ENCODE data around the gene GTF3C5. TPM values are rescaled to one million over a fixed set of nuclear protein-coding genes. Genes with fewer than 3 reads are reported as not detected.

Gene GTF3C5, protein sequence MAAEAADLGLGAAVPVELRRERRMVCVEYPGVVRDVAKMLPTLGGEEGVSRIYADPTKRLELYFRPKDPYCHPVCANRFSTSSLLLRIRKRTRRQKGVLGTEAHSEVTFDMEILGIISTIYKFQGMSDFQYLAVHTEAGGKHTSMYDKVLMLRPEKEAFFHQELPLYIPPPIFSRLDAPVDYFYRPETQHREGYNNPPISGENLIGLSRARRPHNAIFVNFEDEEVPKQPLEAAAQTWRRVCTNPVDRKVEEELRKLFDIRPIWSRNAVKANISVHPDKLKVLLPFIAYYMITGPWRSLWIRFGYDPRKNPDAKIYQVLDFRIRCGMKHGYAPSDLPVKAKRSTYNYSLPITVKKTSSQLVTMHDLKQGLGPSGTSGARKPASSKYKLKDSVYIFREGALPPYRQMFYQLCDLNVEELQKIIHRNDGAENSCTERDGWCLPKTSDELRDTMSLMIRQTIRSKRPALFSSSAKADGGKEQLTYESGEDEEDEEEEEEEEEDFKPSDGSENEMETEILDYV
- polyA plus RNA-seq (2014; cell fraction: cytosol; rRNA removed), result 104 and 110 TPM in 2 replicates
- 280 and 394 TPM in 2 replicates for polyA plus RNA-seq (2014; cell fraction: nucleus; rRNA removed)

DNA sequence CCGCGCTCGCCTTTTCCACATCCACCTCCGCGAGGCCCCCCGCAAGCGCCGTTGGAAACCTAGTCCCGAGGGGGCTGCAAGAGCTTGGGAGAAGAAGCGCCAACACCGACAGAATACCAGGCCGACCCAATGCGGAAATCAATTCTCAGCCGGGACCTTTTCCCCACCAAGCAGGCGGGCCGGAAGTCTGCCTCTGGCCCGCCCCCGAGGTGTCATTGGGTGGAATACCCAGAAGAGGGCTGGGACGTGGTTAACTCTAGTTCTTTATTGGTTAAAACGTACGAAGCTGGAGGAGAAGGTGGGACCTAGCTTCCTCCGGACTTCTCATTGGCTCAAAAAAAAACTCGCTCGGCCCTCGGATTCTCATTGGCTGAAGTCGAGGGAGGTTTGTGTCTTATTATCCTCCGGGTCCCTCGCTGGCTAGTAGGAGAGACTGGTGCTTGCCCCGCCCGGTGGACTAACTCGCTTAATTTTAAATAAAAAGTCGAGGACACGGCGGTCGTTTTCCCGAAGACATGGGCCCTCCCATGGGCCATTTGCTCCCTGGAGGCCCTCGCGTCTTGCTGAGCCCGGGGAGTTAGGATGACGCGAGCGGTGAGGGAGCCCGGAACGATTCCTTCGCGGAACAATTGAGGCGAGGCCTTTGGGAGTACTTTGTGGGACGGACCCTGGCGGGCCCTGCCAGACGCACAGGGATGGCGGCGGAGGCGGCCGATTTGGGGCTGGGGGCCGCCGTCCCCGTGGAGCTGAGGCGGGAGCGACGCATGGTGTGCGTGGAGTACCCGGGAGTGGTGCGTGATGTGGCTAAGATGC lies at the start of gene GTF3C5:
GTF3C5 (plus strand) TSS at position 681 of the 813 bp plus-strand sequence; CDS start at position 696, 15 bp downstream.
- peak; percentile 100 for DNase-seq (ENCODE audit: low spot score)

- no peak for DNase-seq (ENCODE audit: low spot score)
These were observed 48.3 kb upstream of the GTF3C5 start for GRCh38 chr9:132982458-132982857.

DNA sequence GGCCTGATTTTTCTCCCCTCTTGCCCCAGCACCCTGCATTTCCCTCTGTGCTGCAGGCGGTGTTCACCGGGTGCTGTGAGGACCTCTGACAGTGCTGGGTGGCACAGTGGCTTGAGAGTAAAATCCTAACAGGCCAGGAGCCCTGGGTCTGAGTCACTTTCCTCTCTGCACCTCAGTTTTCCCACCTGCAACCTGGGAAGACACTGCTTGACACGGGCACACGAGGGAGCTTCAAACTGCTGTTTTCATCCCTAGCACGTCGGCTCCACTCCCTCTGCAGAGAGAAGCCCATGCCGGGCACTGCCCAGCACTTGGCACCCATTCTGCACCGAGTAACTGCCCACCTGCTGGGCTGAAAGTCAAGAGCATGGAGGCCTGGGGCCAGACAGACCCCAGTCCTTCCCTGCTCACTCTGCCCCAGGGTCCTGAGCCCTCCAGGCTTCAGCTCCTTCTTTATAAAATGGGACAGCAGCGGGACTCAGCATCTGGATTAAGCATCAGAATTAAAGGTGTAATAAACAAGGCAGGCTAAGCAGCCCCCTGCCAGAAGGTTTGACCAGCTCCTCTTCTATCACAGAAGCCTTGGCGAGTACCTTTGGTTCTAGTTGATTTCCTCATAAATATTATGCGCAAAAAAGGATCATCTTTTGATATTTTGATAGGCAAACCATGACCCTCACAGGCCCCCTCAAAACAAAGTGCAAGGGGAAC lies 47.2 kb upstream of the GTF3C5 start:
- DNase-seq (ENCODE audit: low spot score), result no peak

DNA sequence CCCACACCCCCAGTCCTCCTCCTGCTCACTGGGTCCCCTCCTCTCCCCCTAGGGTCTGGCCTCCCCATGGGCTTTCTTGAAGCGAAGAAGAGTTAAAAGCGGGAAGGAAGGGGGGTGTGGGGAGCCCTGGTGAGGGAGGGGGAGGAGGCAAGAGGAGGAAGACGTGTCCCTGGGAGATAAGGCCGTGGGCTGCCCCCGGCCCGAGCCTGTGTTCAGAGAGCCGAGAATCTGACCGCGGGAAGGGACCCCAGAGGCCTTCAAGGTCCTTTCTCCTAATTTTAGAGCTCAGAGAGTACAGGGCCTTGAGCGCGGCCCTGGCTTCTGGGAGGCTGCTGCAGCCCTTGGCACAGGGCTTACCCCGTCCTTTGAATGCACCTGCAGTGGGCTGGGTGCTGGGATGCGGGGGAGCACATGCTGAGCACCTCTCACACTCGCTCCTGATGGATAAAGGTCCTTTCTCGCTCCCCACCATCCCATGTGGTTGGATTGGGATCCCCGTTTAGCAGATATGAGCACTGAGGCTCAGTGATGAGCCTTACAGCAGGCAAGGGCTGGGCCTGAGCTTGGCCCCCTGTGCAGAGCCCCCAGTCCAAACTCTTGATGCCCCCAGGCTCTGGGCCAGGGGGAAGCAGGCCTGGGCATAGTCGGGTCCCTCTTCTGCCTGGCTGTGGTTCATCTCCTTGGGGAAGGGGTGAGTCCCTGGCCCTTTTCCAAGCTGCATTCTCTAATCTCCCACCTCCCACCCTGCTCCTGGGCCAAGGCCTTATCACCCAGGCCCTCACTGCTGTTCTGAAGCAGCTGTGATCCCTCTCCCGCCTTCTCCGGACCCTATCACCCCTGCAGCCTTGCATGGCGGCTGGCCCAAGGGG lies 46.4 kb upstream of the GTF3C5 start:
- no peak for DNase-seq (ENCODE audit: low spot score)

- no peak for DNase-seq (ENCODE audit: low spot score)
These were observed 45.8 kb upstream of the GTF3C5 start for GRCh38 chr9:132985071-132985350.

DNA sequence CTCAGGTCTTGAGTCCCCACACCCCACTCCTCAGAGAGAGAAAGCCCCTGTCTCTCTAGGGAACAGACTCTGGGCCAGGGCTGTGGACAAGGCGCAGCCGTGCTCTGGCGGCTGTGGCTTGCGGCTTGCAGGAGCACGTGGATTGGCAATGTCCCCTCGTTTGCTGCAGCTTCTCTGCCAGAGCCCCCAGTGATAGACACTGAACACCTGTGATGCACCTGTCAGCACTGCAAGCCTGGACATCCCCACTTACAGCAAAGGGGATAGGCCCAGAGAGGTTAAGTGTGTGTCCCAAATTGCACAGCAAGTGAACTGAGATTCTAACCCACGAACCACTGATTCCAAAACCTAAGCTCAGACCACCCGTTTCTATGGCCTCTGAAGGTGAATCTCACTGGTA lies 45.3 kb upstream of the GTF3C5 start:
- no peak for DNase-seq (ENCODE audit: low spot score)

- DNase-seq (ENCODE audit: low spot score), result no peak
These were observed 44.7 kb upstream of the GTF3C5 start for GRCh38 chr9:132986114-132986513.

- DNase-seq (ENCODE audit: low spot score), result no peak
These were observed 43.9 kb upstream of the GTF3C5 start for GRCh38 chr9:132986640-132987620.

DNA sequence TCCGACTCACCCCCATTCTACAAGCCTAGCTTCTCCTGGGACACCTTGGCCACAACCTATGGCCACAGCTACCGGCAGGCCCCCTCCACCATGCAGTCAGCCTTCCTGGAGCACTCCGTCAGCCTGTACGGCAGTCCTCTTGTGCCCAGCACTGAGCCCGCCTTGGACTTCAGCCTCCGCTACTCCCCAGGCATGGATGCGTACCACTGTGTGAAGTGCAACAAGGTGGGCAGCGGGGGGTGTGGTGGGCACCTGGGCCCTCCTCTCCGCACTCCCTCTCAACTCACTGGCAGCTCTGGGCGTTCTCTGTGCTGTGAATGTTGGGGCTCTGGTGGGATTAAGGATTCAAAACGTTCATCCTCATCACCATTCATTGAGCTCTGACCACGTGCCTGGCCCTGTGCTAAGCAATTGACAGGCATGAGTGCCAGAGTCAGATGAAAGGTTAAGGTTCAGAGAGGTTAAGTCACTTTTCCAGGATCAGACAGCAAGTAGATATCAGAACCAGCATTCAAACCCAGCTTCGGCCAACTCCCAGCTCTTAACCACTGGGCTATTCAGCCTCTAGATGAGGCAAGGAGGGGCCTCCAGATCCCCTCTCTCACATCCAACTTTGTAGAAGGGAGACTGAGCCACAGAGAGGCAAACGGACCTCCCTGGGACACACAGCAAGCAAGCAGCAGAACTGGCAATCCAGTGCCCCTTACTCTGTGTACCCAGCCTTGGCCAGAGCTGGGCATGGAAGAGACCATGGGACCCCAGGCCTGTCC lies 42.4 kb upstream of the GTF3C5 start:
- DNase-seq (ENCODE audit: low spot score), result no peak

DNA sequence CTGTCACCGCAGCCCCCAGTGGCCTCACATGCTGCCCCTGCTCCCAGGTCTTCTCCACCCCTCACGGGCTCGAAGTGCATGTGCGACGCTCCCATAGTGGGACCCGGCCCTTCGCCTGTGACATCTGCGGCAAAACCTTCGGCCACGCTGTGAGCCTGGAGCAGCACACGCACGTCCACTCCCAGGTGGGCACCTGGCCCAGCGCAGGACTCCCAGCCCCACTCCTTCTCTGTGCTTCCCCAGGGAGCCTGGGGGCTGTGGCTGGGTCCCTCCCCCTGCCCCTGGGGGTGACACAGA lies 41.8 kb upstream of the GTF3C5 start:
- no peak for DNase-seq (ENCODE audit: low spot score)

- no peak for DNase-seq (ENCODE audit: low spot score)
These were observed 41.3 kb upstream of the GTF3C5 start for GRCh38 chr9:132989414-132989996.

GRCh38 chr9:132989998-132990557 lies 40.7 kb upstream of the GTF3C5 start:
- DNase-seq (ENCODE audit: low spot score), result peak; percentile 26

- DNase-seq (ENCODE audit: low spot score), result no peak
These were observed 40.0 kb upstream of the GTF3C5 start for GRCh38 chr9:132990781-132991180.

GRCh38 chr9:132991351-132992300 lies 39.2 kb upstream of the GTF3C5 start:
- no peak for DNase-seq (ENCODE audit: low spot score)

DNA sequence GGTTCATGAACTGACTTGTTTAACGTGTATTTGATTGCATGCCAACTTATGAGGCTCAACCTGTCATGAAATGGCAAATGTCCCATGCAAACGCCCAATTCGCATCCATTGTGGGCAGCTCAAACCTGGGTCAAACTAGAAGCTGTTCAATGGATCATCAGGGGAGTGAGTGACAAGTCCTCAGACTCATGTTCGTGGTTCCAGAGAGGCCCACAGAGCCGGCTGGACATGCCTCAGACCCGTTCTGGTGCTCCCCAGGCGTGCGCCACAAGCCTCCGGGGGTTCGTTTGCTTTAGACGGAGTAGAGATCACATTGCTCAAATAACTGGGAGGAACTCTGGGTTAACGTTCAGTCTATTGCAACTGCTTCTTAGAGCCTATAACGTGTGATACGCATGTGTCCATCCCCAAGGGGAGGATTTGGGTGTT lies 37.3 kb upstream of the GTF3C5 start:
- no peak for DNase-seq (ENCODE audit: low spot score)

GRCh38 chr9:132994410-132995120 lies 36.2 kb upstream of the GTF3C5 start:
- no peak for DNase-seq (ENCODE audit: low spot score)

DNA sequence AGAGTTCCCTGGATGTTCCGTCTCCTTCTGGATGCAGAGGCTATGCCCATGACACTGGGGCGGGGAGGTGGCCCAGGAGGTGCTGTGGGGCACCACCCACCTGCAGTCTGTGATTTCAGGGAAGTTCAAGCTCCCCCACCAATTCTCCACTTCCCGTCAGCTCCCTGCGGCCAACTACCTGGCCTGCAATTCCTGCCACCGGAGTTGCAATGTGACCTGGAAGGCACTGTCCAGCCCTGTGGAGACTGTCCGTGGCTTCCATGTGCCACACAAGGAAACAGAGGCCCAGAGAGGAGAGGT lies 35.7 kb upstream of the GTF3C5 start:
- DNase-seq (ENCODE audit: low spot score), result no peak
